Endometrial microvascular endothelial cells (primary cell): Measurements from ENCODE around the gene ZIC4. TPM values are rescaled to one million over a fixed set of nuclear protein-coding genes. Genes with fewer than 3 reads are reported as not detected.

Experiments
- total RNA-seq: library from RNA; depleted of rRNA; stranded (reverse); fragments of >200 nt; gene quantifications from one replicate; pipeline ENCODE4 v1.2.3, GENCODE V29; 2015; ENCODE audit errors: inconsistent ontology term

The ZIC4 gene
- total RNA-seq, 1 donor from 2014 or later, result not detected

Other genes starting within 250 kb of the ZIC4 start
- gene ZIC1, start 2.8 kb upstream of the ZIC4 start, total RNA-seq, result not detected